ENCODE results near the gene SPATA21. TPM values are rescaled to one million over a fixed set of nuclear protein-coding genes. Genes with fewer than 3 reads are reported as not detected.
"Not testable (repeated sequence)": the region's sequence is repeated elsewhere in the genome, so short reads cannot be mapped to it uniquely, and the experiment has no call there.

SPATA21 gene
- total and polyA plus RNA-seq, 10 of the 15 experiments (the other 5 are each of a cell fraction or from before 2014, with no cell fraction given): 0.05 to 1.1 (median 0.24) TPM; not detected in 1

DNA sequence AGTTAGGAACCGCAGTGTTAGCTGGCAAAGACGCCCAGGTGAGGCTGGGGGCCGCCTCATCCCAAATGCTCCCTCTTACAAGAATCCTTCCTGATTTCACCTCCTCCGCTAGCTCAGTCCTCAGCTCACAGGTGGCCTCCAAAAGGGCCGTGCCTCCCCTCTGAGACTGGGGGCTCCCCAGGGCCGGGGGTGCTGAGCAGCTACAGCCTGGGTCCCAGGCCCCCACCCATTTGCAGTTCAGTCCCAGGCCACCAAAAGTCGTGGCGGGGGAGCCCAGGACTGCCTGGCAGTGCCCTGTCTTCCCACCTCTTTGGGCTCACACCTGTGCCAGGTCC is 47.2 kb upstream of the SPATA21 start:
- DNase-seq (ENCODE audit: low read depth, low spot score): no peak
- Histone ChIP-seq H4K20me1 (ENCODE audit: control insufficient read depth, insufficient read depth) (no peaks in the 10 kb centered on the region), H3K27me3 (replicated peaks in 1 of 2; ENCODE audit: control insufficient read depth in 2 of 2, insufficient read depth in 2 of 2, low read length in 1 of 2) (no peaks in the 10 kb centered on the region), H3K4me2 (ENCODE audit: control insufficient read depth, insufficient read depth) (no peak overlapping the region), H3K36me3 (ENCODE audit: control insufficient read depth in 2 of 2, insufficient read depth in 2 of 2, low read length in 1 of 2) (no peaks in the 10 kb centered on the region), H3K79me2 (ENCODE audit: control insufficient read depth, insufficient read depth, low read length) (no peaks in the 10 kb centered on the region), H3K9ac (ENCODE audit: control insufficient read depth, insufficient read depth, low read length) (no peak overlapping the region), H3K4me3 (no peak overlapping the region), H3K27ac (ENCODE audit: control insufficient read depth, insufficient read depth) (no peak overlapping the region), H3K9me3 (replicated peaks; ENCODE audit: control insufficient read depth, insufficient read depth, low read length) (no peaks in the 10 kb centered on the region), H2AFZ (ENCODE audit: control insufficient read depth, low read depth, low read length) (no peak overlapping the region), H3K4me1 (ENCODE audit: control insufficient read depth, insufficient read depth, low read length) (no peaks in the 10 kb centered on the region)
- TF ChIP-seq ZNF274 (IDR thresholded peaks at IDR 0.05; ENCODE audit: insufficient read depth, insufficient read length): no peak
- no peak for TF ChIP-seq CBX3 (IDR thresholded peaks at IDR 0.05; ENCODE audit: borderline replicate concordance, low read depth)
- TF ChIP-seq RBBP5 (conservative IDR thresholded peaks at IDR 0.05): no peak
- no peak for TF ChIP-seq ZZZ3 (IDR thresholded peaks at IDR 0.05; ENCODE audit: control insufficient read depth, insufficient read length, low read depth)
- TF ChIP-seq EZH2 (IDR thresholded peaks at IDR 0.05; ENCODE audit: borderline replicate concordance, control insufficient read depth, low read depth, low read length): no peak
- TF ChIP-seq HSF1 (IDR thresholded peaks at IDR 0.05; ENCODE audit: low read depth, low read length): no peak
- TF ChIP-seq RAD51 (IDR thresholded peaks at IDR 0.05): no peak
- no peak for TF ChIP-seq MTA3 (IDR thresholded peaks at IDR 0.05; ENCODE audit: borderline replicate concordance, low read length)
- no peak for TF ChIP-seq MTA2 (IDR thresholded peaks at IDR 0.05; ENCODE audit: low read depth)
- TF ChIP-seq KDM1A (IDR thresholded peaks at IDR 0.05; ENCODE audit: borderline replicate concordance): no peak
- ATAC-seq: no peak
- intact Hi-C loops (cut with micrococcal nuclease; ENCODE audit: unreplicated experiment) (no loop called here), in situ Hi-C loops (cut with MboI) (no loop called here)
- ChIA-PET SMC1A (ENCODE audit: uncharacterized antibody, unreplicated experiment) (no interaction called here), CTCF (no interaction called here), POLR2A (interaction anchor here (0.5 kb wide), 1 partner anchor 142 kb away, joined by 6 read pairs; no protein-coding TSS in a partner anchor), RAD21 (ENCODE audit: unreplicated experiment) (no interaction called here)
- BruUV-seq (replicated peaks): no TSS peak
- 69% methylated on average over 8 of the region's 8 CpGs for WGBS (ENCODE audit: insufficient coverage, insufficient replicate concordance, low lambda C conversion rate, missing lambda C conversion rate)
- no peak for FAIRE-seq

DNA sequence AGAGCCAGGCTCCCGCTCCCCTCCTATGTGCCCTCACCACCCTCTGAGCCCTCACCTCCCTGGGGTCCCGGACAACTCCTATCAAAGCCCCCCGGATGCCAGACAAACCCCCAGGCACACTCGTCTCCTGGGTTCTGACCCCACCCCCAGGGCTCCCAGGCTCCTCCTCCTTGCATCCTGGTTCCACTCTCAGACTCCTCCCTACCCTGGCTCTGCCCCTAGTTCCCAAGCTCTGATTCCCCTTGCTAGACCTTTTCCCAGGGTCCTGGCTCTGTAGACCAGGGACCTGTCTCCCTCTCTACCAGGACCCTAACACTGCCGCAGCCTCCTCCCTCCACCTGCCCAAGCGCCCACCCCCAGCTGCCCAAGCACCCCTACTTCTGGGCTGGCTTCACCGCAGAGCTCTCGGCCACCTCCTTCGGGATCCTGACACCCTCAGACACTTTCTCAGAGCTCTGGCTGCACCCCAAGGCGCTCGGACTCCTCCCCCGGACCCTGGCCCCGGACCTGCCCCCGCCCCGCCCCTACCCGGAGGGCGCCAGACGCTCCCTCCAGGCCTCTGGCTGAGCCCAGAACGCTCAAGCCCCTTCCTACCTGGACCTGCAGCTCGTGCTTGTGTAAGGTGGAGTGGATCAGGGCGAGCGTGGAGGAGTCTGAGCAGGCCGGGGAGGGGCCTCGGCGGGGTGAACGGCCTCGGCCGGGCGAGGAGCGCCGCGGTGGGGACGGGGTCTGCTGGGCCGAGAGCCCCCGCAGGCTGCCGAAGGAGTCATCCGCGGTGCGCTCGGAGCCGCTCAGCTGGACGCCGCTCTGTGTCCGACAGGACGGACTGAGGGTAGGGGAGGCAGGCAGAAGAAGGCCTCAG is 46.6 kb upstream of the SPATA21 start:
- H3K4me3 ChIP-seq; H3K4me1 ChIP-seq (ENCODE audit: control insufficient read depth, insufficient read depth, low read length); CTCF ChIA-PET; H3K9me3 ChIP-seq (replicated peaks; ENCODE audit: control insufficient read depth, insufficient read depth, low read length); H3K36me3 ChIP-seq (ENCODE audit: control insufficient read depth in 2 of 2, insufficient read depth in 2 of 2, low read length in 1 of 2); DNase-seq (ENCODE audit: low read depth, low spot score); FAIRE-seq; intact Hi-C loops (cut with micrococcal nuclease; ENCODE audit: unreplicated experiment); BruUV-seq (replicated peaks); H3K9ac ChIP-seq (ENCODE audit: control insufficient read depth, insufficient read depth, low read length); SMC1A ChIA-PET (ENCODE audit: uncharacterized antibody, unreplicated experiment); H2AFZ ChIP-seq (ENCODE audit: control insufficient read depth, low read depth, low read length); H3K79me2 ChIP-seq (ENCODE audit: control insufficient read depth, insufficient read depth, low read length); H4K20me1 ChIP-seq (ENCODE audit: control insufficient read depth, insufficient read depth); H3K27ac ChIP-seq (ENCODE audit: control insufficient read depth, insufficient read depth); ATAC-seq; H3K27me3 ChIP-seq (replicated peaks in 1 of 2; ENCODE audit: control insufficient read depth in 2 of 2, insufficient read depth in 2 of 2, low read length in 1 of 2); in situ Hi-C loops (cut with MboI); RAD21 ChIA-PET (ENCODE audit: unreplicated experiment); H3K4me2 ChIP-seq (ENCODE audit: control insufficient read depth, insufficient read depth): not testable (repeated sequence)
- POLR2A ChIA-PET: interaction anchor here (0.5 kb wide), 1 partner anchor 142 kb away, joined by 6 read pairs; no protein-coding TSS in a partner anchor
- WGBS (ENCODE audit: insufficient coverage, insufficient replicate concordance, low lambda C conversion rate, missing lambda C conversion rate): 84% methylated on average over 36 of the region's 45 CpGs

GRCh38 chr1:16483146-16483545 is 45.9 kb upstream of the SPATA21 start:
- BruUV-seq (replicated peaks); H4K20me1 ChIP-seq (ENCODE audit: control insufficient read depth, insufficient read depth); H3K4me2 ChIP-seq (ENCODE audit: control insufficient read depth, insufficient read depth); ATAC-seq; H3K9me3 ChIP-seq (replicated peaks; ENCODE audit: control insufficient read depth, insufficient read depth, low read length); H3K36me3 ChIP-seq (ENCODE audit: control insufficient read depth in 2 of 2, insufficient read depth in 2 of 2, low read length in 1 of 2); H2AFZ ChIP-seq (ENCODE audit: control insufficient read depth, low read depth, low read length); H3K27me3 ChIP-seq (replicated peaks in 1 of 2; ENCODE audit: control insufficient read depth in 2 of 2, insufficient read depth in 2 of 2, low read length in 1 of 2); in situ Hi-C loops (cut with MboI); H3K4me3 ChIP-seq; POLR2A ChIA-PET; RAD21 ChIA-PET (ENCODE audit: unreplicated experiment); H3K9ac ChIP-seq (ENCODE audit: control insufficient read depth, insufficient read depth, low read length); H3K4me1 ChIP-seq (ENCODE audit: control insufficient read depth, insufficient read depth, low read length); intact Hi-C loops (cut with micrococcal nuclease; ENCODE audit: unreplicated experiment); SMC1A ChIA-PET (ENCODE audit: uncharacterized antibody, unreplicated experiment); H3K79me2 ChIP-seq (ENCODE audit: control insufficient read depth, insufficient read depth, low read length); CTCF ChIA-PET; H3K27ac ChIP-seq (ENCODE audit: control insufficient read depth, insufficient read depth); DNase-seq (ENCODE audit: low read depth, low spot score); FAIRE-seq: not testable (repeated sequence)
- WGBS (ENCODE audit: insufficient coverage, insufficient replicate concordance, low lambda C conversion rate, missing lambda C conversion rate): 92% methylated on average over 21 of the region's 26 CpGs

Measured in GM12878 (cell line).